Superior temporal gyrus (tissue), 1 donor: Measurements from ENCODE around the gene PA2G4.
A peak's percentile ranks its signal among the peaks of the same experiment; 100 is the strongest.

ENCODE experiments used
- DNase-seq: peaks from one replicate; pipeline ENCODE4 v3.0.0-alpha.2; 2016; ENCODE audit errors: extremely low spot score

The PA2G4 gene

GRCh38 chr12:56124133-56124532 is 19.8 kb downstream of the PA2G4 start:
- no peak for DNase-seq

- DNase-seq = peak; percentile 20
Measured at GRCh38 chr12:56126732-56127239, 22.4 kb downstream of the PA2G4 start.

DNA sequence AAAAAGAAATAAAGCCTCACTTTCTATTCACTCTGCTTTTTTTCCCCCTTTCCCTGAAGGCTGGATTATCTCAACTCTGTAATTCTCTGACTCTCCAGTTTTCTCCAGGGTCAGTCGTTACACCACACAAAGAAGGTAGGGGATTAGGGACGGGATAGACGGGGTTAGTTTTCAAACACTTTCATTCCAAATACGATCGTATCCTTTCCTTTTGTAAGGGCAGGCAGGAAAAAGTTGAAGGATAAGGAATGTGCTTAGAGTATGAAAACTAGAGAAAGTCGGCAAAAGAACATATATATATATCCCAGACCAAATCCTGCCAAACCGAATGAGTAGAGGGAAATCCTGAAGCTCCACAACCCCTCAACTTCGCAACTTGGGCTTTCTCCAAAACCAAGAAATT is 23.1 kb downstream of the PA2G4 start:
- DNase-seq = no peak

- peak; percentile 98 for DNase-seq
Measured at GRCh38 chr12:56127888-56128669, 23.7 kb downstream of the PA2G4 start, which contains the start of gene ESYT1. ESYT1 (plus strand) TSS chr12:56128267; CDS start chr12:56128320, 53 bp downstream.

DNA sequence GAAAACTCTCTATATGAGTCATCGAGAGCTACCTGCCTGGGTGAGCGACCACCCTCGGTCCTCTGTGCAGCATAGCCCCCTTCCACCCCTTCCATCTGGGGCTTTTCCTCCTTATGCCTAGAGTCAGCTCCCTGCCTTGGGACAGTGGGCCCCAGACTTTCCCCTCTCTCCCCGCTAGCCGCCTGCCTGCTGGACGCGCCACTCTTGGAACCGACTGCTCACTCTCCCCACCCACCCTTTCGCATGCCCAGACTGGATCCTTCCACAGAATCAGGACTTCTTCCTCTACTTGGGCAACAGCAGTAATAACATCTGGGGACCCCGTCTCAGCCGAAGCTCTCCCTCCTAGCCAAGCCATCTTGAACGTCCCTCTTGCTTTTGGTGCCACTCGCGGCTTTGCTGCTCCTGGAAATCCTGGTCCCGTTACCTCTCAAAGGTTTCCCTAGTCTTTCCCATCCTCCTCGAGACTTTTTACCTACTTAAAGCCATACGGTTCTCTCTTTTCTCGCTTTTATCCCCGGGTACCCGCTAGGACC is 24.4 kb downstream of the PA2G4 start:
- DNase-seq = peak; percentile 20

DNA sequence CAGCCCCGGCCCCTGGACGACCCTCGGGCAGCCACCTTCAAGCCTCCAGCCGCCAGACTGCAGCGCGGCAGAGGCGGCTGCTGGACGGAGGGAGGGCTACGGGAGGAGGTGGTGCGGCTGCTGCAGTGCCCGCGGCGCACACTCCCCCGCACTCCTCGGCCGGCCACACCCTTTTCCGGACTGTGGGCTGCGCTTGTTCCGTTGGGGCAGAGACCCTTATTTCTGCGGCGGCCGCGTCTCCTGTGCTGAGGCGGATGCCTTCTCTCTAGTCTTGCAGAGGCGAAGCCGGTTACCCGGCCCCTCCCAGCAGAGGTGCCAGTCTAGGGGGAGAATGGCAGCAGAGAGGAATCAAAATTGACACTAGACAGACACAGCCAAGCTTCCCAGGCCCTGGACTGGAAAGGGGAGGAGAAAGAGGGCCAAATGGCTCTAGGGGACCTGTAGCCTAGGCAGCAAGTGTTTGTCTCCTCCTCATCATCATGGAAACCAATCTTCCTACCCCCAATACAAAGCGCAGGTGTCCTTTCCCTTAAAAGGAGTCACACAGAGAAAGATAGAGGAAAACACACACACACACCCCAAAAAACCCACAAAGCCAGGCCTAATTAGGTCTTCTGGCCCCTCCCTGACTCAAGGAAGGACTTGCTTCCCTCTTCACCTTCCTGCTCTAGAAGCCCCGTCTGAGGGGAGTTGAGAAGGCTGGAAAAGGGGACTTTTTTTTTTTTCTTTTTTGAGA is 25.0 kb downstream of the PA2G4 start:
- DNase-seq = no peak

- DNase-seq = no peak
Measured at GRCh38 chr12:56129942-56130495, 25.7 kb downstream of the PA2G4 start.

GRCh38 chr12:56130876-56131275 is 26.5 kb downstream of the PA2G4 start:
- no peak for DNase-seq

- no peak for DNase-seq
Measured at GRCh38 chr12:56134897-56135296, 30.5 kb downstream of the PA2G4 start.

GRCh38 chr12:56137853-56138571 is 33.7 kb downstream of the PA2G4 start:
- no peak for DNase-seq

GRCh38 chr12:56141946-56142784 is 37.8 kb downstream of the PA2G4 start:
- no peak for DNase-seq

GRCh38 chr12:56143217-56143616 is 38.9 kb downstream of the PA2G4 start:
- DNase-seq = no peak

GRCh38 chr12:56143870-56144269 is 39.5 kb downstream of the PA2G4 start:
- DNase-seq = no peak

GRCh38 chr12:56145217-56145616 is 40.9 kb downstream of the PA2G4 start:
- no peak for DNase-seq

DNA sequence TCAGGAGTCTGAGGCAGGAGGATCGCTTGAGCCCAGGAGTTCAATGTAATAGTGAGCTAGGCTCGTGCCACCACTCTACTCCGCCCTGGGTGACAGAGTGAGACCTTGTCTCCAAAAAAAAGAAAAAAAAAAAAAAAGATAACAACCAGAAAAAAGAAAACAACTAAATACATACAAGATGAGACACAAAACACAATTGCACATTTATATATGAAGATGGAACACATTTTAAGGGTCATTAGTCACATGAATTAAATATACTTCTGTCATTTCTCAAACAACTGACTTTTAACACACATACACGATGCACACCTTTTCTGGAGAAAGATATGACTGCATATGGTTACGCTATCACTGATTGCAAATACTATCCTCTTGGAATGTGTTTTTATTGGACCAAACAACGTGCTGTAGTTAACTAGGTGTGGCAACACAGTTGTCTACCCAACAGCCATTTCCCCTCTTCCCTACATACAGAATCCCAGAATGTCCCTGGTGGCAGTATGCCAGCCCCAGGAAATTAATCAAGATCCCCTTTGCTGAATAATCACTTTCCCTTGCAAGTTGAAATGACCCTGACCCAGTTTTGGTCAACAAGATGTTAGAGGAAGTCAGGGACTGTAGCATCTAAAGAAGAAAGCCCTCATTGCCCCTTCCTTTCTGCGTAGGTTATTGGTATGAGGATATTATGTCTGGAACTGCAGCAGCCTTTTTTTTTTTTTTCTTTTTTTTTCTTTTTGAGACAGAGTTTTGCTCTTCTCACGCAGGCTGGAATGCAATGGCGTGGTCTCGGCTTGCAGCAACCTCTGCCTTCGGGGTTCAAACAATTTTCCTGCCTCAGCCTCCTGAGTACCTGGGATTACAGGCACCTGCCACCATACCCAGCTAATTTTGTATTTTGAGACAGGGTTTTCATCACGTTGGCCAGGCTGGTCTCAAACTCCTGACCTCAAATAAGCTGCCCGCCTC is 42.4 kb downstream of the PA2G4 start:
- no peak for DNase-seq

DNA sequence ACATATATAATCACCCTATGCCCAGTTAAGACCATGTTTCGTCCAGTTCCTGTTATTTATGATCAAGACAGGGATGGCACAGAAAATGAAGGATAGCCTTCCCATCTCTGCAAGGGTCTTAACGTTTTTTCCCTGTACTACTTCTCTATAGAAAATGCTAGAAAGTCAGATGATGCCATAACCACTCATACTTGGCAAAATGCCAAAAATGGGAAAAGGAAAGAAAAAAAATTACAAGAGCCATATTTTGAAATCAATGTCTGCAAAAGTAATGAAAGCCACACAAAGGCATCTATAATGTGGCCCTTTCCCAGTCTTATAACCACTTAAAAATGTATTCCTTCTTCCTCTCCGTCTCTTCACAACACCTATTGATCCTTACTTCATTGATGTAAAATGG is 46.2 kb downstream of the PA2G4 start:
- peak; percentile 33 for DNase-seq

DNA sequence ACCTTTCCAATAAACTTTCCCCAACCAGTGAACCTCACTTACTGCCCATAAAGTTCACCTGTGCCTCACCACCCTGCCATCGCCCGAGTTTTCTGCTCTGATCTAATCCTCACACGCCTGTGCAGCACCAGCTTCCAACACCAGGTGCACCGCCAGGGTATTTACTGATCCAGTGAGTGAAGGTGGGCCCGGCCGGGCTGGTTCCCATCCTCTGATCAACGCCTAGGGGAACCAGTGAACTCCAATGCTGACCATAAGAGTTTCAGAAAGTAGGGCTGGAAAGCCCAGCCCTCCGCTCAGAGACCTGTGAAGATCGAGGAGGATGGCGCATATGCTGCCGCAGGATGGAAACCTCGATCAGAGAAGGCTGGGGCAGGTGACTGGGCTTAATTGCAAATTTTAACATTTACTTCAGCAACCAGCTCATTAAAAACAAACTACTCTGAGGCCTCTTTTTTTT is 47.3 kb downstream of the PA2G4 start:
- DNase-seq = no peak

DNA sequence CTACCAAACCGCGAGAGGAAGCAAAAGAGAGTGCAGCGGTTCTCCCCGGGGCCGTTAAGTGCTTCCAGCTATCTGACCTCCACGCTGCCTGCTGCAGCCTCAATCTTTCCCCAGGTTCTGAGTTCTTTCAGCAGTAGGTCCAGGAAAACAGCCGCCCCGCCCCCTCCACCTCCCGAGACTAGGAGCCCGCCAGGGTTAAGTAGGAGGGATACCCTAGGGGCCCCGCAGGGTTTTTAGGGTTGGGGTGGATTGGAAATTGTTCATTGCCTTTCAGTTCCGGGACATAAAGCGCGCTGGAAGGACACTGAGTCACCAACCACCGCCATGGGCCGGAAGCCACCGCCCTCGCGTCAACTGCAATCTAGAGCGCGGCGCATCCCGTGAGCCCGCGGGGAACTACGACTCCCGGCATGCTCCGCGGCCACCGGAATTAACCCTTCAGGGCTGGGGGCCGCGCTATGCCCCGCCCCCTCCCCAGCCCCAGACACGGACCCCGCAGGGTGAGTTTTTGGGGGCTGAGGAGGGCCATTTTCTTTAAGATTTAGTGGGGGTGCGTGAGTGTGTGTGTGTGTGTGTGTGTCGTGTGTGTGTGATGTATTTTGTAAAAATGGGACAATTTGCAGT is 47.9 kb downstream of the PA2G4 start, which contains the start of gene MYL6B:
TSS of gene MYL6B (plus strand) at position 456 of the 624 bp plus-strand sequence. CDS start 1,332 bp downstream, outside the sequence.
- DNase-seq = peak; percentile 93
